OCI-LY3 (cell line): ENCODE measurements around the gene ENC1.

Experiments used
- H2AFZ ChIP-seq: fragments of 200-600, 300-600 bp; shearing (Covaris generic); 2 replicates; pipeline ENCODE4 v1.6.0; 2014; ENCODE audit warnings: antibody characterized with exemption, low read depth, low read length
- H3K27ac ChIP-seq: fragments of 200-600, 300-600 bp; sonication (generic); 2 replicates; pipeline ENCODE4 v1.5.1; 2014; ENCODE audit warnings: mild to moderate bottlenecking, low read length, moderate library complexity, mixed read lengths
- H3K27me3 ChIP-seq: fragments of 200-600, 300-600 bp; sonication (generic); 2 replicates; pipeline ENCODE4 v1.6.1; 2014; ENCODE audit warnings: low read depth, low read length, mixed read lengths
- H3K36me3 ChIP-seq: fragments of 200-600, 300-600 bp; sonication (generic); replicated peaks from 2 replicates; pipeline ENCODE3; 2014; ENCODE audit warnings: low read depth, low read length, mixed read lengths
- H3K4me1 ChIP-seq: fragments of 300-600, 200-600 bp; sonication (generic); 2 replicates; pipeline ENCODE4 v1.6.1; 2014; ENCODE audit warnings: low read length, mixed read lengths
- H3K4me2 ChIP-seq: fragments of 200-600, 300-600 bp; sonication (generic); 2 replicates; pipeline ENCODE4 v1.6.1; 2014; ENCODE audit warnings: low read length, mixed read lengths
- H3K4me3 ChIP-seq: fragments of 300-600, 200-600 bp; sonication (generic); 2 replicates; pipeline ENCODE4 v1.5.1; 2014; ENCODE audit warnings: antibody characterized with exemption, mild to moderate bottlenecking, low read length, moderate library complexity
- H3K79me2 ChIP-seq: fragments of 300-600, 200-600 bp; shearing (Covaris generic); 2 replicates; pipeline ENCODE4 v1.6.1; 2014; ENCODE audit warnings: mild to moderate bottlenecking, low read length, mixed read lengths
- H3K9ac ChIP-seq: fragments of 300-600, 200-600 bp; shearing (Covaris generic); 2 replicates; pipeline ENCODE4 v1.6.0; 2014; ENCODE audit warnings: mild to moderate bottlenecking, low read length, moderate library complexity
- H3K9me3 ChIP-seq: fragments of 200-600, 300-600 bp; shearing (Covaris generic); 2 replicates; pipeline ENCODE4 v1.6.1; 2014; ENCODE audit warnings: low read length, mixed read lengths; ENCODE audit not compliant: insufficient read depth
- H4K20me1 ChIP-seq: fragments of 200-600, 300-600 bp; sonication (generic); 2 replicates; pipeline ENCODE4 v1.6.1; 2016; ENCODE audit warnings: low read length, mixed read lengths; ENCODE audit not compliant: insufficient read depth
- CTCF ChIP-seq: fragments of 200-600, 300-600 bp; sonication (generic); IDR thresholded peaks from 2 replicates; pipeline ENCODE4 v1.5.1; 2014; ENCODE audit warnings: antibody characterized with exemption, low read length, low read depth
- EZH2phosphoT487 ChIP-seq: fragments of 200-600 bp; shearing (Covaris generic); IDR thresholded peaks from 2 replicates; pipeline ENCODE4 v1.6.1; 2018; ENCODE audit warnings: antibody characterized with exemption, mixed run types, low read depth

Gene ENC1

DNA sequence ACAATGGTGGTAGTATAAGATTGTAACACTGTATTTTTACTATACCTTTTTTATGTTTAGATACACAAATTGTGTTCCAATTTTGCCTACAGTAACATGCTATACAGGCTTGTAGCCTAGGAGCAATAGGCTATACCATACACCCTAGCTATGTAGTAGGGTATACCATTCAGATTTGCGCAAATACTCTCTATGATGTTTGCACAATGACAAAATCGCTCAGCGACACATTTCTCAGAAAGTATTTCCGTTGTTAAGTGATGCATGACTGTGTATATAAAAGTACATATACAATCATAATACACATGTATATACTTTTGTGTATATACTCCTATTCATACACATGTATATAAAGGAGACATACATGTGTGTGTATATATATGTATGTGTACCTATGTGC lies 34.8 kb downstream of the ENC1 start:
- peaks cover 7% of the 10 kb centered on the region; the same call in 1 of the 2 replicates for H3K27me3 ChIP-seq
- no peaks in the 10 kb centered on the region for H3K79me2 ChIP-seq
- H3K36me3 ChIP-seq: no peaks in the 10 kb centered on the region
- no peak overlapping the region for H3K4me2 ChIP-seq
- no peaks in the 10 kb centered on the region for H4K20me1 ChIP-seq
- H3K4me1 ChIP-seq: peaks cover 4% of the 10 kb centered on the region; the same call in 1 of the 2 replicates
- no peak overlapping the region for H2AFZ ChIP-seq
- no peak overlapping the region for H3K27ac ChIP-seq
- TF ChIP-seq CTCF (no peak), EZH2phosphoT487 (no peak)
- H3K4me3 ChIP-seq: no peak overlapping the region
- no peak overlapping the region for H3K9ac ChIP-seq
- H3K9me3 ChIP-seq: no peaks in the 10 kb centered on the region

DNA sequence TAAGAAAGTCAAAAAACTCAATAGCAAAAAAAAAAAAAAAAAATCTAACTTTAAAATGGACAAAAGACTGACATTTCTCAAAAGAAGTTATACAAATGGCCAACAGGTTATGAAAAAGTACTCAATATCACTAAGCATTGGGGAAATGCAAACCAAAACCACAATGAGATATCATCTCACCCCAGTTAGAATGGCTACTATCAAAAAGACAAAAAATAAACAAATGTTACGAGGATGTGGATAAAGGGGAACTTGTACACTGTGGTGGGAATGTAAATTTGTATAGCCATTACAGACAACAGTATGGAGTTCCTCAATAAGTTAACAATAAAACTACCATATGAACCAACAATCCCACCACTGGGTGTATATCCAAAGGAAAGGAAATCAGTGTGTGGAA lies 37.2 kb downstream of the ENC1 start:
- Histone ChIP-seq H3K27me3 (peaks cover 3% of the 10 kb centered on the region; the same call in 1 of the 2 replicates), H3K79me2 (no peaks in the 10 kb centered on the region), H3K9me3 (no peaks in the 10 kb centered on the region), H3K4me2 (no peak overlapping the region), H3K27ac (no peak overlapping the region), H3K4me3 (no peak overlapping the region), H3K9ac (no peak overlapping the region), H2AFZ (no peak overlapping the region), H3K36me3 (no peaks in the 10 kb centered on the region), H4K20me1 (no peaks in the 10 kb centered on the region), H3K4me1 (no peaks in the 10 kb centered on the region)
- TF ChIP-seq CTCF (no peak), EZH2phosphoT487 (no peak)

DNA sequence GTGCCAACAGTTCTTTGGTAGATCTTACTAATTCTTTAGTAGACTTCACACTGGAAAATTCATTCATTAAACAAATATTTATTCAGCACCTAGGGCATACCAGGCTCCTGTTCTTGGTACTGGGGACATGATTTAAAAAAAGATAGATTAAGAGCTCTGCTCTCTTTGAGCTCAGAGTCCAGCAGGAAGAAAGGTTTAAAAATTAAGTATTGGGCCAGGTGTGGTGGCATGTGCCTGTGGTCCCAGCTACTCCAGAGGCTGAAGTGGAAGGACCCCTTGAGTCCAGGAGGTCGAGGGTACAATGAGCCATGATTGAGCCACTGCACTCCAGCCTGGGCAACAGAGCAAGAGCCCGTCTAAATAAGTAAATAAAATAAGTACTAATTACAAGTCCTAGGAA lies 41.4 kb downstream of the ENC1 start:
- H3K4me3 ChIP-seq: no peak overlapping the region
- TF ChIP-seq CTCF (no peak), EZH2phosphoT487 (no peak)
- H4K20me1 ChIP-seq: no peaks in the 10 kb centered on the region
- no peaks in the 10 kb centered on the region for H3K36me3 ChIP-seq
- H3K9ac ChIP-seq: no peak overlapping the region
- no peak overlapping the region for H3K4me2 ChIP-seq
- no peak overlapping the region for H3K27ac ChIP-seq
- H3K4me1 ChIP-seq: no peaks in the 10 kb centered on the region
- H2AFZ ChIP-seq: no peak overlapping the region
- no peaks in the 10 kb centered on the region for H3K79me2 ChIP-seq
- H3K27me3 ChIP-seq: peaks cover 8% of the 10 kb centered on the region; the same call in 1 of the 2 replicates
- H3K9me3 ChIP-seq: no peaks in the 10 kb centered on the region

GRCh38 chr5:74598731-74599130 lies 41.8 kb downstream of the ENC1 start:
- Histone ChIP-seq H3K36me3 (no peaks in the 10 kb centered on the region), H3K4me2 (no peak overlapping the region), H3K27ac (no peak overlapping the region), H4K20me1 (no peaks in the 10 kb centered on the region), H3K4me1 (no peaks in the 10 kb centered on the region), H3K27me3 (peaks cover 12% of the 10 kb centered on the region; the same call in 1 of the 2 replicates), H3K9me3 (no peaks in the 10 kb centered on the region), H3K9ac (no peak overlapping the region), H3K79me2 (no peaks in the 10 kb centered on the region), H3K4me3 (no peak overlapping the region), H2AFZ (no peak overlapping the region)
- TF ChIP-seq CTCF: no peak
- TF ChIP-seq EZH2phosphoT487: no peak
